ENCODE measurements around the gene LY6G6C. TPM values are rescaled to one million over a fixed set of nuclear protein-coding genes. Genes with fewer than 3 reads are reported as not detected.

The LY6G6C gene
- total and polyA plus RNA-seq, 9 donors = 0.17 to 4.9 (median 1.0) TPM; not detected in 6

GRCh38 chr6:31708224-31708623, 13.3 kb downstream of the LY6G6C start:
- intact Hi-C loops (cut with DNase I) = no loop called here
- H3K4me3 ChIP-seq = no peak overlapping the region
- WGBS, 3 donors = 92 to 98% (median 96%) methylated on average over 3 of the region's 3 CpGs
- H3K36me3 ChIP-seq = no peaks in the 10 kb centered on the region
- H3K27ac ChIP-seq = no peak overlapping the region
- H3K4me1 ChIP-seq (ENCODE audit: insufficient read depth) = peaks cover 3% of the 10 kb centered on the region
- no peaks in the 10 kb centered on the region for H3K9me3 ChIP-seq
- no peak for DNase-seq
- TF ChIP-seq EP300 (IDR thresholded peaks at IDR 0.05) (no peak), POLR2A (IDR thresholded peaks at IDR 0.05) (no peak)
- TF ChIP-seq, protein P1, sequence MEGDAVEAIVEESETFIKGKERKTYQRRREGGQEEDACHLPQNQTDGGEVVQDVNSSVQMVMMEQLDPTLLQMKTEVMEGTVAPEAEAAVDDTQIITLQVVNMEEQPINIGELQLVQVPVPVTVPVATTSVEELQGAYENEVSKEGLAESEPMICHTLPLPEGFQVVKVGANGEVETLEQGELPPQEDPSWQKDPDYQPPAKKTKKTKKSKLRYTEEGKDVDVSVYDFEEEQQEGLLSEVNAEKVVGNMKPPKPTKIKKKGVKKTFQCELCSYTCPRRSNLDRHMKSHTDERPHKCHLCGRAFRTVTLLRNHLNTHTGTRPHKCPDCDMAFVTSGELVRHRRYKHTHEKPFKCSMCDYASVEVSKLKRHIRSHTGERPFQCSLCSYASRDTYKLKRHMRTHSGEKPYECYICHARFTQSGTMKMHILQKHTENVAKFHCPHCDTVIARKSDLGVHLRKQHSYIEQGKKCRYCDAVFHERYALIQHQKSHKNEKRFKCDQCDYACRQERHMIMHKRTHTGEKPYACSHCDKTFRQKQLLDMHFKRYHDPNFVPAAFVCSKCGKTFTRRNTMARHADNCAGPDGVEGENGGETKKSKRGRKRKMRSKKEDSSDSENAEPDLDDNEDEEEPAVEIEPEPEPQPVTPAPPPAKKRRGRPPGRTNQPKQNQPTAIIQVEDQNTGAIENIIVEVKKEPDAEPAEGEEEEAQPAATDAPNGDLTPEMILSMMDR (IDR thresholded peaks at IDR 0.05) = no peak
- no peaks in the 10 kb centered on the region for H3K27me3 ChIP-seq

- peaks cover 3% of the 10 kb centered on the region for H3K4me1 ChIP-seq (ENCODE audit: insufficient read depth)
- no peak overlapping the region for H3K27ac ChIP-seq
- TF ChIP-seq EP300 (IDR thresholded peaks at IDR 0.05) = no peak
- TF ChIP-seq, protein P1 (IDR thresholded peaks at IDR 0.05) = no peak
- no peak for TF ChIP-seq POLR2A (IDR thresholded peaks at IDR 0.05)
- H3K36me3 ChIP-seq = no peaks in the 10 kb centered on the region
- H3K4me3 ChIP-seq = no peak overlapping the region
- 84 to 88% (median 85%) methylated on average over 10 of the region's 10 CpGs for WGBS, 3 donors
- H3K9me3 ChIP-seq = no peaks in the 10 kb centered on the region
- intact Hi-C loops (cut with DNase I) = no loop called here
- no peak for DNase-seq
- H3K27me3 ChIP-seq = no peaks in the 10 kb centered on the region
Observed at GRCh38 chr6:31707701-31708100, 13.8 kb downstream of the LY6G6C start.

DNA sequence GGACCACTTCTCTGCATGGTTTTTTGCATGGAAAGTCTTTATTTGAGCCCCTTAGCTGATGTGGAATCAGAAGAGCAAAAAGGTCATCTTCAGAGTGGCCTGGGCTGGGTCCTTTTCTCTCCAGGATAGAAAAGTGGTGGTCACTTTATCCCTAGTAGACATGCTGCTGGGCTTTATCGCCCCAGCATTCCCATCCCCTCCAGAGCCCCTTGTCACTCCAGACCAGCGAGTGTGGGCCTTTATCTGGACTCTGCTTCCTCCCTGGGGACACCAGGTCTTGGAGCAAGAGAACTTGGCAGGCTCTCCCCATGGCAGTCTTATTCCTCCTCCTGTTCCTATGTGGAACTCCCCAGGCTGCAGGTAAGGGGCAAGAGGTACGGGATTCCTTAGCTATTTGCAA, 14.9 kb downstream of the LY6G6C start, which contains the start of gene LY6G6F:
Gene LY6G6F, plus strand, starts transcription at position 268 of the 400 bp plus-strand sequence. Its CDS starts 41 bp downstream, at position 309.
- 41 to 49% (median 43%) methylated on average over 3 of the region's 3 CpGs for WGBS, 3 donors
- no peaks in the 10 kb centered on the region for H3K9me3 ChIP-seq
- intact Hi-C loops (cut with DNase I) = no loop called here
- peaks cover 7% of the 10 kb centered on the region for H3K4me1 ChIP-seq (ENCODE audit: insufficient read depth)
- H3K36me3 ChIP-seq = no peaks in the 10 kb centered on the region
- H3K27me3 ChIP-seq = no peaks in the 10 kb centered on the region
- DNase-seq = no peak
- TF ChIP-seq POLR2A (IDR thresholded peaks at IDR 0.05) = no peak
- TF ChIP-seq, protein P1 (IDR thresholded peaks at IDR 0.05) = no peak
- no peak within 1 kb of the TSS for H3K27ac ChIP-seq
- no peak within 1 kb of the TSS for H3K4me3 ChIP-seq

DNA sequence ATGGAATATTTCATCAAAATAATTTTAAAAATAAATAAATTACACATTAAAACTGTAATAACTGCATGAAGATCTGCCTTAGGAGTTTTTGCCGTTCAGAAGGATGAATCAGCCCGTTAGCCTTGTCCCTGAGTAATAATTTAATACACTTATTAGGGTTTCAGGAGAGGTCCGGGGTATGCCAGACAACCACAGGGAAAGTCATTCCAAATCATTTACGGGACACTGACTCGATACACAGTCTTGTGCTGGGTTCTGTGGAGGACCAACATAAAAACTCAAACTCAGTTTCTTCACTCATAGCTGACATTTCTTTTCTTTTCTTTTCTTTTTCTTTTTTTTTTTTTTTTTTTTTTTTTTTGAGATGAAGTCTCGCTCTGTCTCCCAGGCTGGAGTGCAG, 15.6 kb downstream of the LY6G6C start:
- H3K4me1 ChIP-seq (ENCODE audit: insufficient read depth) = peaks cover 11% of the 10 kb centered on the region

More for the DNA sequence above, 15.6 kb downstream of the LY6G6C start:
- Histone ChIP-seq H3K36me3 (no peaks in the 10 kb centered on the region), H3K27me3 (no peaks in the 10 kb centered on the region), H3K27ac (no peak overlapping the region), H3K9me3 (no peaks in the 10 kb centered on the region), H3K4me3 (no peak overlapping the region)
- 75 to 82% (median 76%) methylated on average over 6 of the region's 6 CpGs for WGBS, 3 donors
- intact Hi-C loops (cut with DNase I) = no loop called here
- no peak for DNase-seq
- TF ChIP-seq, protein P1 (IDR thresholded peaks at IDR 0.05) = no peak
- no peak for TF ChIP-seq EP300 (IDR thresholded peaks at IDR 0.05)
